A549 (cell line): Measurements from ENCODE around the gene AMZ1.

Experiments used
- CEBPB ChIP-seq, 2 experiments: fragments of >200 bp in 1 of 2; sonication (Bioruptor Twin) in 1 of 2; formaldehyde crosslinking in 1 of 2; IDR thresholded peaks; 2 replicates each; pipeline ENCODE4 v1.6.1; 2012 to 2016
- CTCF ChIP-seq: fragments of >200 bp; sonication (Bioruptor Twin); formaldehyde crosslinking; IDR thresholded peaks from 3 replicates; pipeline ENCODE4 v1.5.1; 2016
- EP300 ChIP-seq, 2 experiments: fragments of >200 bp; sonication (Bioruptor Twin); formaldehyde crosslinking; IDR thresholded peaks; 2 replicates in 1 of 2; 3 replicates in 1 of 2; pipeline ENCODE4 v1.6.1; 2016 to 2017
- FOXS1 ChIP-seq: fragments of 250-450 bp; sonication (Bioruptor Pico); IDR thresholded peaks from 2 replicates; pipeline ENCODE4 v1.5.0; 2020; ENCODE audit warnings: mild to moderate bottlenecking, moderate library complexity
- JUN ChIP-seq, 2 experiments: fragments of >200 bp; sonication (Bioruptor Twin); formaldehyde crosslinking; IDR thresholded peaks; 2 replicates in 1 of 2; 3 replicates in 1 of 2; pipeline ENCODE4 v1.6.1; 2016 to 2017
- MAX ChIP-seq: IDR thresholded peaks from 2 replicates; pipeline ENCODE4 v1.6.1; 2012
- POLR2A ChIP-seq: IDR thresholded peaks from 2 replicates; pipeline ENCODE4 v1.6.1; 2012; ENCODE audit warnings: mild to moderate bottlenecking, low read length
- POLR2AphosphoS2 ChIP-seq: conservative IDR thresholded peaks from 2 replicates; pipeline ENCODE4 v1.6.1; 2012; ENCODE audit warnings: low read length, improper control_type of control experiment, inconsistent platforms
- RAD21 ChIP-seq, 2 experiments: fragments of >200 bp in 1 of 2; sonication (Bioruptor Twin) in 1 of 2; formaldehyde crosslinking in 1 of 2; IDR thresholded peaks in 1 of 2; conservative IDR thresholded peaks in 1 of 2; 2 replicates in 1 of 2; 3 replicates in 1 of 2; pipeline ENCODE4 v1.6.1; 2012 to 2018; ENCODE audit warnings: inconsistent platforms in 1 of 2
- REST ChIP-seq: fragments of 200-600 bp; sonication (generic); IDR thresholded peaks from 2 replicates; pipeline ENCODE4 v1.6.1; 2016; ENCODE audit warnings: antibody characterized with exemption, mild to moderate bottlenecking, moderate library complexity
- TFCP2L1 ChIP-seq: fragments of 250-450 bp; sonication (Bioruptor Pico); IDR thresholded peaks from 2 replicates; pipeline ENCODE4 v1.5.0; 2021; ENCODE audit warnings: mild to moderate bottlenecking
- TP53 ChIP-seq: fragments of 250-450 bp; sonication (Bioruptor Pico); IDR thresholded peaks from 2 replicates; pipeline ENCODE4 v1.5.0; 2021; ENCODE audit warnings: mild to moderate bottlenecking, moderate library complexity
- ZSCAN20 ChIP-seq: fragments of 250-450 bp; sonication (Bioruptor Pico); IDR thresholded peaks from 2 replicates; pipeline ENCODE4 v1.8.0; 2022; ENCODE audit warnings: mild to moderate bottlenecking, moderate library complexity

GRCh38 chr7:2667843-2668242 is 20.2 kb upstream of the AMZ1 start:
- no peak for TF ChIP-seq POLR2AphosphoS2
- TF ChIP-seq CTCF: no peak
- TF ChIP-seq JUN (IDR thresholded peaks at IDR 0.05): no peak
- no peak for TF ChIP-seq RAD21 (conservative IDR thresholded peaks at IDR 0.05 in 1 of 2, IDR thresholded peaks at IDR 0.05 in 1 of 2)
- TF ChIP-seq ZSCAN20 (CRISPR knock-in tag): no peak
- TF ChIP-seq POLR2A: no peak
- TF ChIP-seq FOXS1 (CRISPR knock-in tag): no peak
- no peak for TF ChIP-seq TP53 (CRISPR knock-in tag)
- no peak for TF ChIP-seq MAX
- no peak for TF ChIP-seq REST
- TF ChIP-seq EP300 (IDR thresholded peaks at IDR 0.05): no peak
- TF ChIP-seq CEBPB (IDR thresholded peaks at IDR 0.05): no peak
- TF ChIP-seq TFCP2L1 (CRISPR knock-in tag): no peak
